Lung (tissue), 12 donors: ENCODE results near the gene GJD2. TPM values are rescaled to one million over a fixed set of nuclear protein-coding genes. Genes with fewer than 3 reads are reported as not detected.

Source experiments
- ATAC-seq: fragments of 200-7000 bp; cut with Tn5 transposase; one replicate; pipeline ENCODE4 v1.9.1; 2020; ENCODE audit warnings: moderate number of reproducible peaks; ENCODE audit not compliant: insufficient read depth, low FRiP score
- DNase-seq, 3 donors: peaks; one replicate each; pipeline ENCODE4 v3.0.0-alpha.2; 2013 to 2017
- H3K27ac ChIP-seq, 2 donors: one replicate each; pipeline ENCODE4 v1.5.1; 2013; ENCODE audit warnings: mild to moderate bottlenecking in 2 of 2, moderate library complexity in 2 of 2, control low read depth in 1 of 2, inconsistent platforms in 1 of 2, low read depth in 1 of 2, low read length in 1 of 2
- H3K27me3 ChIP-seq, 3 donors: one replicate each; pipeline ENCODE4 v1.5.1; 2013; ENCODE audit warnings: low read length in 2 of 3; ENCODE audit not compliant: control insufficient read depth in 3 of 3, insufficient read depth in 3 of 3
- H3K36me3 ChIP-seq, 4 donors: one replicate each; pipeline ENCODE4 v1.5.1; 2013; ENCODE audit warnings: low read length in 4 of 4, mild to moderate bottlenecking in 1 of 4, moderate library complexity in 1 of 4; ENCODE audit not compliant: control insufficient read depth in 4 of 4, insufficient read depth in 4 of 4
- H3K4me1 ChIP-seq, 5 donors: one replicate each; pipeline ENCODE4 v1.5.1; 2013; ENCODE audit warnings: low read length in 5 of 5, mild to moderate bottlenecking in 2 of 5, moderate library complexity in 1 of 5; ENCODE audit not compliant: control insufficient read depth in 5 of 5, insufficient read depth in 5 of 5
- H3K4me3 ChIP-seq: one replicate; pipeline ENCODE4 v1.5.1; 2013; ENCODE audit warnings: mild to moderate bottlenecking, control low read depth, moderate library complexity
- H3K9ac ChIP-seq, 2 donors: one replicate each; pipeline ENCODE4 v1.5.1; 2013; ENCODE audit warnings: low read length in 2 of 2, control low read depth in 1 of 2; ENCODE audit not compliant: insufficient read depth in 1 of 2
- H3K9me3 ChIP-seq, 4 donors: one replicate each; pipeline ENCODE4 v1.5.1; 2013; ENCODE audit warnings: low read length in 3 of 4, mild to moderate bottlenecking in 1 of 4, moderate library complexity in 1 of 4; ENCODE audit not compliant: control insufficient read depth in 4 of 4, insufficient read depth in 3 of 4
- CTCF ChIP-seq: IDR thresholded peaks from 2 replicates; pipeline ENCODE4 v1.5.1; 2012; ENCODE audit warnings: mild to moderate bottlenecking; ENCODE audit errors: control extremely low read depth, extremely low read depth
- WGBS, 2 donors: extraction: QIAGEN DNeasy Blood & Tissue Kit; methylation state at CpG; one replicate each; pipeline ENCODE4 v1.1.7; 2013; 5-methylcytosine and 5-hydroxymethylcytosine counted together
- polyA plus RNA-seq, 2 donors: library from polyadenylated mRNA; stranded (reverse); fragments of 200-250 nt; gene quantifications; one replicate each; pipeline ENCODE4 v1.2.1, GENCODE V29; 2013
- total RNA-seq, 2 donors: library from RNA; depleted of rRNA in 1 of 2; stranded (reverse); fragments of >200 nt in 1 of 2; gene quantifications; one replicate each; pipeline ENCODE4 v1.2.1, GENCODE V29; 2014 to 2021
- donor health status: control.
- donor health status: control.
- donor health status: Bipolar disorder and iron deficiency.
- donor health status: healthy.
- donor health status: DM: yes; HTN: yes; CAD: no.

The GJD2 gene
- total and polyA plus RNA-seq, 4 donors, result 0.17 TPM; not detected in 3

GRCh38 chr15:34733621-34734020, 21.2 kb downstream of the GJD2 start:
- H3K4me1 ChIP-seq, result no peaks in the 10 kb centered on the region
- no peaks in the 10 kb centered on the region for H3K36me3 ChIP-seq
- H3K9me3 ChIP-seq, result no peaks in the 10 kb centered on the region
- 86 to 88% methylated on average over 2 of the region's 2 CpGs for WGBS, 2 donors
- TF ChIP-seq CTCF, result no peak
- ATAC-seq (no peak), DNase-seq (no peak)
- H3K4me3 ChIP-seq, result no peak overlapping the region
- H3K27me3 ChIP-seq, result peaks cover 0 to 2% (median 0%) of the 10 kb centered on the region in 3 donors
- H3K9ac ChIP-seq, result no peak overlapping the region
- no peak overlapping the region for H3K27ac ChIP-seq

GRCh38 chr15:34732430-34732829, 22.4 kb downstream of the GJD2 start:
- Histone ChIP-seq H3K27me3 (no peaks in the 10 kb centered on the region), H3K36me3 (no peaks in the 10 kb centered on the region), H3K4me1 (no peaks in the 10 kb centered on the region), H3K27ac (no peak overlapping the region), H3K9ac (no peak overlapping the region), H3K9me3 (no peaks in the 10 kb centered on the region), H3K4me3 (no peak overlapping the region)
- DNase-seq (no peak), ATAC-seq (no peak)
- TF ChIP-seq CTCF, result no peak
- WGBS, 2 donors, result 87 to 88% methylated on average over 6 of the region's 6 CpGs

- H3K9me3 ChIP-seq, result no peaks in the 10 kb centered on the region
- ATAC-seq (no peak), DNase-seq (no peak)
- WGBS, 2 donors, result 62 to 69% methylated on average over 3 of the region's 3 CpGs
- no peaks in the 10 kb centered on the region for H3K27me3 ChIP-seq
- no peak for TF ChIP-seq CTCF
- H3K4me3 ChIP-seq, result no peak overlapping the region
- H3K9ac ChIP-seq, result no peak overlapping the region
- no peak overlapping the region for H3K27ac ChIP-seq
- H3K4me1 ChIP-seq, result peaks cover 0 to 2% (median 0%) of the 10 kb centered on the region in 5 donors
- H3K36me3 ChIP-seq, result no peaks in the 10 kb centered on the region
These were observed 24.1 kb downstream of the GJD2 start for GRCh38 chr15:34730701-34731100.

- 37 to 45% methylated on average over 1 of the region's 1 CpG for WGBS, 2 donors
- ATAC-seq (no peak), DNase-seq (no peak)
- Histone ChIP-seq H3K4me1 (peaks cover 0 to 2% (median 0%) of the 10 kb centered on the region in 5 donors), H3K4me3 (no peak overlapping the region), H3K27ac (no peak overlapping the region), H3K36me3 (no peaks in the 10 kb centered on the region), H3K27me3 (no peaks in the 10 kb centered on the region), H3K9me3 (no peaks in the 10 kb centered on the region), H3K9ac (no peak overlapping the region)
- TF ChIP-seq CTCF, result no peak
These were observed 24.9 kb downstream of the GJD2 start for GRCh38 chr15:34729886-34730285.
